ENCODE data around the gene REG4.
"Not testable (repeated sequence)": the region's sequence is repeated elsewhere in the genome, so short reads cannot be mapped to it uniquely, and the experiment has no call there.

DNA sequence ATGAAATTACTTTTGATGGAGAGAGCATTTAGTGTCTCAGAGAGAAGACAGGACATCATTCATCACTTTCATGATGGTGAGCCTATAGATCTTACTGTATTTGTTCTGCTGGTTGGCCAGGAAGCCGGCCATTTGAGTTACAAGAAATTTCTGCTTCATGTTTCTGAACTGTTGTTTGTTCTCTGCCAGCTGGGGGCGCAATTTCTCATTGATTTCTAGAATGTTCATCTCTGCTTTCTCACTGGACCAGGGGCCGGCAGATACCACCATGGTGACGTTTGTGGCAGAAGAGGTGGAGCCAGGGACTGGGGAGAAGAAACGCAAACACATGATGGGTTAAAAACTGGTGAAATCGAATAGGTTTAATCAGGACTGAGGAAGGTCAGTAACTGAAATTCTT, 32.9 kb upstream of the REG4 start:
- TF ChIP-seq, protein P1, sequence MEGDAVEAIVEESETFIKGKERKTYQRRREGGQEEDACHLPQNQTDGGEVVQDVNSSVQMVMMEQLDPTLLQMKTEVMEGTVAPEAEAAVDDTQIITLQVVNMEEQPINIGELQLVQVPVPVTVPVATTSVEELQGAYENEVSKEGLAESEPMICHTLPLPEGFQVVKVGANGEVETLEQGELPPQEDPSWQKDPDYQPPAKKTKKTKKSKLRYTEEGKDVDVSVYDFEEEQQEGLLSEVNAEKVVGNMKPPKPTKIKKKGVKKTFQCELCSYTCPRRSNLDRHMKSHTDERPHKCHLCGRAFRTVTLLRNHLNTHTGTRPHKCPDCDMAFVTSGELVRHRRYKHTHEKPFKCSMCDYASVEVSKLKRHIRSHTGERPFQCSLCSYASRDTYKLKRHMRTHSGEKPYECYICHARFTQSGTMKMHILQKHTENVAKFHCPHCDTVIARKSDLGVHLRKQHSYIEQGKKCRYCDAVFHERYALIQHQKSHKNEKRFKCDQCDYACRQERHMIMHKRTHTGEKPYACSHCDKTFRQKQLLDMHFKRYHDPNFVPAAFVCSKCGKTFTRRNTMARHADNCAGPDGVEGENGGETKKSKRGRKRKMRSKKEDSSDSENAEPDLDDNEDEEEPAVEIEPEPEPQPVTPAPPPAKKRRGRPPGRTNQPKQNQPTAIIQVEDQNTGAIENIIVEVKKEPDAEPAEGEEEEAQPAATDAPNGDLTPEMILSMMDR (IDR thresholded peaks at IDR 0.05; ENCODE audit: low read depth, low read length, poor library complexity, severe bottlenecking): peak; percentile 29
- TF ChIP-seq EZH2phosphoT487 (IDR thresholded peaks at IDR 0.05; ENCODE audit: borderline replicate concordance, low read length): not testable (repeated sequence)
